Measurements from ENCODE around the gene CSNK1D.
A peak's percentile ranks its signal among the peaks of the same experiment; 100 is the strongest.

The CSNK1D gene

GRCh38 chr17:82317394-82318168 lies 44.1 kb upstream of the CSNK1D start, which contains the start of gene CD7:
Gene CD7, minus strand, starts transcription at chr17:82317608. Its CDS starts 113 bp downstream, at chr17:82317495.
- Histone ChIP-seq H3K9ac (no peak within 1 kb of the TSS), H3K27me3 (ENCODE audit: control insufficient read depth, insufficient read depth, low read length) (peaks cover 4% of the 10 kb centered on the region), H2AFZ (no peak within 1 kb of the TSS), H3K4me3 (ENCODE audit: low read depth, low read length) (no peak within 1 kb of the TSS), H3K9me3 (ENCODE audit: control insufficient read depth, low read length) (no peaks in the 10 kb centered on the region), H3K4me1 (peaks cover 5% of the 10 kb centered on the region), H3K36me3 (ENCODE audit: control insufficient read depth, insufficient read depth, low read length) (no peaks in the 10 kb centered on the region), H3K4me2 (ENCODE audit: low read length) (no peak within 1 kb of the TSS), H3K79me2 (no peaks in the 10 kb centered on the region), H3K27ac (no peak within 1 kb of the TSS)
- no peak for TF ChIP-seq CTCF (IDR thresholded peaks at IDR 0.05)

- Histone ChIP-seq H3K9me3 (ENCODE audit: control insufficient read depth, low read length) (no peaks in the 10 kb centered on the region), H3K4me2 (ENCODE audit: low read length) (no peak overlapping the region), H3K27ac (no peak overlapping the region), H2AFZ (no peak overlapping the region), H3K79me2 (no peaks in the 10 kb centered on the region), H3K36me3 (ENCODE audit: control insufficient read depth, insufficient read depth, low read length) (no peaks in the 10 kb centered on the region), H3K27me3 (ENCODE audit: control insufficient read depth, insufficient read depth, low read length) (peaks cover 4% of the 10 kb centered on the region), H3K9ac (no peak overlapping the region), H3K4me3 (ENCODE audit: low read depth, low read length) (no peak overlapping the region), H3K4me1 (peaks cover 5% of the 10 kb centered on the region)
- TF ChIP-seq CTCF (IDR thresholded peaks at IDR 0.05) = no peak
Measured at GRCh38 chr17:82316651-82317393, 43.3 kb upstream of the CSNK1D start.

DNA sequence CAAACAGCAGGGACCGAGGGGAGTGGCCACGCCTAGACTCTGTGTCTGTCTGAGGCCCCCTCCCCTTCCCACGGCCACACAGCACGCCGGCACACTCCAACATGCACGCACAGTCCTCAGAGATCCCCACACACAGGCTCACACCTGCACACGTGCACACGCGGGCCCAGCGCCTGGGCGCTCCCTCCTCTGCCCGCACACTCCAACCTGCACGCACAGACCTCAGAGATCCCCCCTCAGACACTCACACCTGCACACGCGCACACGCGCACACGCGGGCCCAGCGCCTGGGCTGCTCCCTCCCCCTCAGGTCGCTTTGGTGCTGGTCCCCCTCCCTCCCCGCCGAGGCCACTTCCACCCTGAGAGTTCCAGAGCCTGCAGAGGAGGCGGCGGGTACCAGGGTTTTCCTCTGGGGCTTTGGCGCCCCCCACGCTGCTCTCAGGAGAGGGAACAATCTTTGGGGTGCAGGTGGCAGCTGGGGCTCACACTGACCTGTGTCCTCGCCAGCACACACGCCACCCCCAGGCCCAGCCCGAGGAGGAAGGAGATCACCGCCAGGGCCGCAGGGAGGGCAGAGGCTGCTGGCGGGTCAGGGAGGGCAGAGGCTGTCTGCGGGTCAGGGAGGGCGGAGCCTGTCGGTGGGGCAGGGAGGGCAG lies 42.3 kb upstream of the CSNK1D start:
- Histone ChIP-seq H3K9ac (no peak overlapping the region), H3K36me3 (ENCODE audit: control insufficient read depth, insufficient read depth, low read length) (no peaks in the 10 kb centered on the region), H3K9me3 (ENCODE audit: control insufficient read depth, low read length) (no peaks in the 10 kb centered on the region), H3K4me1 (peaks cover 5% of the 10 kb centered on the region), H2AFZ (peak overlapping the region; percentile 25), H3K4me2 (ENCODE audit: low read length) (no peak overlapping the region), H3K27ac (no peak overlapping the region), H3K27me3 (ENCODE audit: control insufficient read depth, insufficient read depth, low read length) (peaks cover 4% of the 10 kb centered on the region), H3K4me3 (ENCODE audit: low read depth, low read length) (no peak overlapping the region), H3K79me2 (no peaks in the 10 kb centered on the region)
- TF ChIP-seq CTCF (IDR thresholded peaks at IDR 0.05) = no peak

GRCh38 chr17:82314727-82315605 lies 41.5 kb upstream of the CSNK1D start:
- Histone ChIP-seq H3K9me3 (ENCODE audit: control insufficient read depth, low read length) (no peaks in the 10 kb centered on the region), H2AFZ (no peak overlapping the region), H3K79me2 (no peaks in the 10 kb centered on the region), H3K36me3 (ENCODE audit: control insufficient read depth, insufficient read depth, low read length) (no peaks in the 10 kb centered on the region), H3K9ac (no peak overlapping the region), H3K27ac (no peak overlapping the region), H3K27me3 (ENCODE audit: control insufficient read depth, insufficient read depth, low read length) (peaks cover 4% of the 10 kb centered on the region), H3K4me2 (ENCODE audit: low read length) (no peak overlapping the region), H3K4me3 (ENCODE audit: low read depth, low read length) (no peak overlapping the region), H3K4me1 (peaks cover 5% of the 10 kb centered on the region)
- no peak for TF ChIP-seq CTCF (IDR thresholded peaks at IDR 0.05)
